NB4 (cell line): Measurements from ENCODE around the gene DOK6.

ENCODE experiments used
- CTCF ChIP-seq: IDR thresholded peaks from one replicate; pipeline ENCODE4 v1.5.1; 2012; ENCODE audit warnings: low read depth, low read length
- MYC ChIP-seq: IDR thresholded peaks from 2 replicates; pipeline ENCODE4 v1.6.1; 2011; ENCODE audit warnings: low read depth, low read length
- TF ChIP-seq, protein P1 (sequence below): IDR thresholded peaks from 2 replicates; pipeline ENCODE4 v1.6.1; 2011; ENCODE audit warnings: low read depth, low read length

DNA sequence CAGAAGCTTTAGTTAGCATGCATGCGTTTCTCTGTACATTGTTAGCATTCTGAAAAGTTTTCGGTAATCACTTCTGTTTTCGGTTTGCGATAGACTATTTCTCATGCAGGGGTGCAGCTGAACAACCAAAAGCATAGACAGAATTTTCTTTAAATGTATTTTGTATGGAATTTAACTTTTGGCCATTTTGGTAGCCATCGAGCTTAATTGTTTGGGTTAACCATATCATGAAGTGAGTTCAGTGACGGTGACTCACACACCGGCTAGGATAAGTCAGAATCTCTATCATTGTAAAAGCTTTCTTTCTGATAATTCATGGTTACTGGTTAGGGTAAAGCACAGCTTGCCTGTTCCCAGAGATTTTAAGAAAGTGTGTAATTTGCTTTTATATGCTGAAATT is 439.8 kb downstream of the DOK6 start:
- TF ChIP-seq MYC (no peak), CTCF (no peak)
- TF ChIP-seq, protein P1, sequence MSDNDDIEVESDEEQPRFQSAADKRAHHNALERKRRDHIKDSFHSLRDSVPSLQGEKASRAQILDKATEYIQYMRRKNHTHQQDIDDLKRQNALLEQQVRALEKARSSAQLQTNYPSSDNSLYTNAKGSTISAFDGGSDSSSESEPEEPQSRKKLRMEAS = no peak
